Esophagus squamous epithelium (tissue), 5 donors: ENCODE measurements around the gene CELF2. TPM values are rescaled to one million over a fixed set of nuclear protein-coding genes. Genes with fewer than 3 reads are reported as not detected.

Experiments
- DNase-seq: peaks from one replicate; lab custom pipeline; 2025; lab: John Stamatoyannopoulos, UW
- H3K27ac ChIP-seq, 4 donors: fragments of 200-600 bp; sonication (generic); one replicate each; pipeline ENCODE4 v1.5.1; 2016 to 2019; ENCODE audit warnings: mild to moderate bottlenecking in 1 of 4
- H3K27me3 ChIP-seq, 4 donors: fragments of 200-600 bp; sonication (generic); 1 replicate in 3 of 4; 2 replicates in 1 of 4; pipeline versions ENCODE4 v1.5.1 to v1.6.0; 2017 to 2021; ENCODE audit warnings: antibody characterized with exemption in 1 of 4
- H3K36me3 ChIP-seq, 3 donors: fragments of 200-600 bp; sonication (generic); one replicate each; pipeline ENCODE4 v1.5.1; 2016 to 2019
- H3K4me1 ChIP-seq, 3 donors: fragments of 200-600 bp; sonication (generic); one replicate each; pipeline ENCODE4 v1.5.1; 2017 to 2019
- H3K4me3 ChIP-seq, 4 donors: fragments of 200-600 bp; sonication (generic); 1 replicate in 3 of 4; 2 replicates in 1 of 4; pipeline ENCODE4 v1.5.1; 2016 to 2019; ENCODE audit warnings: mild to moderate bottlenecking in 2 of 4, moderate library complexity in 1 of 4
- H3K9me3 ChIP-seq, 3 donors: fragments of 200-600 bp; sonication (generic); one replicate each; pipeline ENCODE4 v1.5.1; 2016 to 2019
- CTCF ChIP-seq, 6 experiments: fragments of 450-650 bp in 4 of 6; fragments of 200-600 bp in 2 of 6; sonication (generic) in 2 of 6; IDR thresholded peaks; one replicate each; pipeline ENCODE4 v1.5.1; 2016 to 2019; ENCODE audit warnings: antibody characterized with exemption in 6 of 6, mild to moderate bottlenecking in 4 of 6, moderate library complexity in 4 of 6
- POLR2A ChIP-seq, 4 donors: fragments of 450-650 bp; IDR thresholded peaks; one replicate each; pipeline ENCODE4 v1.6.1; 2017; ENCODE audit warnings: antibody characterized with exemption in 4 of 4, mild to moderate bottlenecking in 4 of 4, moderate library complexity in 3 of 4
- WGBS, 2 donors: methylation state at CpG; one replicate each; pipeline ENCODE4 v1.1.5; 2018; 5-methylcytosine and 5-hydroxymethylcytosine counted together
- intact Hi-C: fragments of 100-400 bp; cut with DNase I; formaldehyde crosslinking; loops from one replicate; pipeline ENCODE4 v1.15.0; 2022
- total RNA-seq, 4 donors: library from RNA; depleted of rRNA; stranded (reverse); fragments of >200 nt; gene quantifications; one replicate each; pipeline ENCODE4 v1.1.0, GENCODE V29; 2016
- donor health status: DM: yes; HTN: yes; CAD: no.

Gene CELF2
- total RNA-seq, 4 donors from 2014 or later = 4.2 to 62.4 (median 13.5) TPM

GRCh38 chr10:11186374-11186773 is 168.7 kb downstream of the CELF2 start:
- no peak overlapping the region for H3K27ac ChIP-seq
- no peak for DNase-seq
- 87 to 95% methylated on average over 1 of the region's 1 CpG for WGBS, 2 donors
- peaks cover 0 to 37% (median 7%) of the 10 kb centered on the region in 3 donors for H3K4me1 ChIP-seq
- H3K9me3 ChIP-seq = peaks cover 0 to 6% (median 0%) of the 10 kb centered on the region in 3 donors
- H3K27me3 ChIP-seq = no peaks in the 10 kb centered on the region
- no peak overlapping the region for H3K4me3 ChIP-seq
- H3K36me3 ChIP-seq = peaks cover 0 to 6% (median 0%) of the 10 kb centered on the region in 3 donors
- intact Hi-C loops = no loop called here
- TF ChIP-seq CTCF (IDR thresholded peaks at IDR 0.05) = no peak

DNA sequence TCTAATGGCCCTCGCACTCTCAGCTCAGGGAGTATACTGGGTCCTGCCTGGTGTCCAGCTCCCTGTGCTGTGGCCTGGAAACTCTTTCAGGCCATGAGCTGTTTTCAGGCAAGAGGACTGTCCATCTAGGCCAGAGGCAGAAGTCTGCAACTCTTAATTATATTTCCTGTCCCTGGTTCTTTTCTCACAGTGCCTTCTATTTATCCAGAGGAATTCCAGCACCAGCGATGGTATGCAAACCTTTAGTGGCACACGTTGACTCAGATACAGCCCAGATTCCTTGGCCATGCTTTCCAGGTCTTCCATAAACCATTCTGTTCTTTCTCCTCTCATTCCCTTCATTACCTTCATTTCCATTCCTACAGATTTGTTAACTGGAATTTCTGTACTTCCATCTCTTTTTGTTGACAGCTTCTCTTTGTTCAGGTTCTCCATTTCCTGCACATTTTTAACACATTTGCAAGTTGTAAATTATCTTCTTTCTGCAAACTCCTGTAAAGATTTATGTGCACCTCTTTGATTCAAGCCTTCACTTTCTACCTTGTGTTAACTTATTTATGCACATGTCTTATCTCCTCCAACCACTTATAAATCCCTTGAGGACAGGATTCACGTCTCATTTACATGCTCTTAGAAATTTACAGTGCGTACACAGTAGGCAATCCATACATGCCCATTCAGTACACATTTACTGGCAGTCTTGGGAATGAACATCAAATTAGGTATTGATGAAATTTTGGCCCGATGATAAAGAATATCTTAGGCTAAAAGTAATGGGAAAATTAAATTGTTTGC is 172.1 kb downstream of the CELF2 start:
- Histone ChIP-seq H3K4me3 (no peak overlapping the region), H3K27me3 (no peaks in the 10 kb centered on the region), H3K27ac (no peak overlapping the region), H3K4me1 (peaks cover 0 to 53% (median 12%) of the 10 kb centered on the region in 3 donors), H3K36me3 (peaks cover 0 to 10% (median 0%) of the 10 kb centered on the region in 3 donors), H3K9me3 (peaks cover 0 to 6% (median 0%) of the 10 kb centered on the region in 3 donors)
- 71% methylated on average over 6 of the region's 6 CpGs for WGBS, 2 donors
- DNase-seq = no peak
- intact Hi-C loops = no loop called here
- TF ChIP-seq CTCF (IDR thresholded peaks at IDR 0.05) (no peak), POLR2A (IDR thresholded peaks at IDR 0.05) (no peak)

DNA sequence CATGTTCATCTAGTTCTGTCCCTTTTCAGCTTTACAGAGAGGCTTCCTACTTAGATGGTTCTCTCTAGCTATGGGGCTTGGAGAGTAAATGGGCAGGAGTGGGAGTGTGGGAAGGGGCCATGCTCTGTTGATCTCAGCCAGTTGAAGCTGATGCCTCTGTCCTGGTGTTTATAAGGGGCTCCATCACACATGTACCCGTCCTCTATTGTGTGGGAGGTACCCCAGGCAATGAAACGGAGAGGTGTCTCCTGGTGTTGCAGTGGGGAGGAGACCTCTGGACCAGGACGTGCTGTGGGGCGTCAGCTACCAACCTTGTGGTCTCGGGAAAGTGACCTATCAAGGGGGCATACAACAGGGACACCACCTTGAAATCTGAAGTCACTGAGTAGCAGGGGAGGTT is 173.5 kb downstream of the CELF2 start:
- 72 to 79% methylated on average over 2 to 5 of the region's 5 CpGs for WGBS, 2 donors
- peaks cover 4 to 59% (median 12%) of the 10 kb centered on the region in 3 donors for H3K4me1 ChIP-seq
- no peak overlapping the region for H3K27ac ChIP-seq
- no peaks in the 10 kb centered on the region for H3K9me3 ChIP-seq
- peaks cover 0 to 5% (median 0%) of the 10 kb centered on the region in 3 donors for H3K36me3 ChIP-seq
- TF ChIP-seq POLR2A (IDR thresholded peaks at IDR 0.05) (no peak), CTCF (IDR thresholded peaks at IDR 0.05) (no peak)
- no peak for DNase-seq
- H3K4me3 ChIP-seq = no peak overlapping the region
- no peaks in the 10 kb centered on the region for H3K27me3 ChIP-seq
- intact Hi-C loops = no loop called here

GRCh38 chr10:11191678-11192077 is 174.0 kb downstream of the CELF2 start:
- Histone ChIP-seq H3K36me3 (peaks cover 0 to 5% (median 0%) of the 10 kb centered on the region in 3 donors), H3K4me3 (no peak overlapping the region), H3K27ac (peak overlapping the region in 1 of 4 donors; percentile 0), H3K9me3 (no peaks in the 10 kb centered on the region), H3K4me1 (peaks cover 4 to 59% (median 12%) of the 10 kb centered on the region in 3 donors), H3K27me3 (no peaks in the 10 kb centered on the region)
- no peak for TF ChIP-seq POLR2A (IDR thresholded peaks at IDR 0.05)
- no peak for TF ChIP-seq CTCF (IDR thresholded peaks at IDR 0.05)
- intact Hi-C loops = no loop called here
- no peak for DNase-seq
- WGBS, 2 donors = 69 to 73% methylated on average over 5 of the region's 5 CpGs

GRCh38 chr10:11192304-11193000 is 174.8 kb downstream of the CELF2 start:
- H3K27ac ChIP-seq = peak overlapping the region in 2 of 4 donors; percentile 0 to 17

More at GRCh38 chr10:11192304-11193000, 174.8 kb downstream of the CELF2 start:
- WGBS, 2 donors = 74 to 82% methylated on average over 8 to 9 of the region's 11 CpGs
- no peak for DNase-seq
- TF ChIP-seq CTCF (IDR thresholded peaks at IDR 0.05) (no peak), POLR2A (IDR thresholded peaks at IDR 0.05) (no peak)
- Histone ChIP-seq H3K4me1 (peaks cover 4 to 65% (median 12%) of the 10 kb centered on the region in 3 donors), H3K4me3 (no peak overlapping the region), H3K27me3 (no peaks in the 10 kb centered on the region), H3K9me3 (no peaks in the 10 kb centered on the region), H3K36me3 (peaks cover 0 to 5% (median 0%) of the 10 kb centered on the region in 3 donors)
- intact Hi-C loops = no loop called here
